CD14-positive monocyte (primary cell): ENCODE measurements around the gene HKDC1. TPM values are rescaled to one million over a fixed set of nuclear protein-coding genes. Genes with fewer than 3 reads are reported as not detected.

Source experiments
- DNase-seq, 3 donors: peaks; one replicate each; pipeline ENCODE4 v3.0.0-alpha.2; 2011 to 2022
- H2AFZ ChIP-seq: 2 replicates; pipeline ENCODE4 v1.6.0; 2012; ENCODE audit warnings: mild to moderate bottlenecking, low read depth, low read length, inconsistent platforms; ENCODE audit not compliant: insufficient read depth, poor library complexity, severe bottlenecking
- H3K27ac ChIP-seq, 2 donors: 1 replicate in 1 of 2; 2 replicates in 1 of 2; pipeline ENCODE4 v1.5.1; 2012 to 2013; ENCODE audit warnings: low read length in 2 of 2, control low read depth in 1 of 2, inconsistent platforms in 1 of 2, low read depth in 1 of 2, mild to moderate bottlenecking in 1 of 2
- H3K27me3 ChIP-seq, 2 donors: one replicate each; pipeline versions ENCODE4 v1.6.0 to v1.6.1; 2011 to 2013; ENCODE audit warnings: low read length in 2 of 2; ENCODE audit not compliant: control insufficient read depth in 2 of 2, insufficient read depth in 2 of 2
- H3K36me3 ChIP-seq, 2 donors: replicated peaks in 1 of 2; 1 replicate in 1 of 2; 2 replicates in 1 of 2; pipeline versions ENCODE4 v1.5.1 to v1.6.1; 2012 to 2013; ENCODE audit warnings: low read length in 2 of 2, control low read depth in 1 of 2, inconsistent platforms in 1 of 2, mild to moderate bottlenecking in 1 of 2; ENCODE audit not compliant: insufficient read depth in 2 of 2, control insufficient read depth in 1 of 2
- H3K4me1 ChIP-seq, 2 donors: 1 replicate in 1 of 2; 2 replicates in 1 of 2; pipeline versions ENCODE4 v1.5.1 to v1.6.1; 2012 to 2013; ENCODE audit warnings: low read length in 2 of 2, control low read depth in 1 of 2, inconsistent platforms in 1 of 2, mild to moderate bottlenecking in 1 of 2, moderate library complexity in 1 of 2; ENCODE audit not compliant: insufficient read depth in 2 of 2, control insufficient read depth in 1 of 2
- H3K4me2 ChIP-seq: replicated peaks from 2 replicates; pipeline ENCODE3; 2012; ENCODE audit warnings: low read length, moderate library complexity, mild to moderate bottlenecking; ENCODE audit not compliant: poor library complexity, severe bottlenecking; ENCODE audit errors: extremely low read depth
- H3K4me3 ChIP-seq, 3 experiments: fragments of 200-600 bp in 1 of 3; sonication (generic) in 1 of 3; replicated peaks in 1 of 3; 1 replicate in 2 of 3; 2 replicates in 1 of 3; pipeline ENCODE4 v1.5.1; 2011 to 2013; ENCODE audit warnings: low read length in 3 of 3, mild to moderate bottlenecking in 3 of 3, control low read depth in 2 of 3, low read depth in 2 of 3, inconsistent platforms in 1 of 3, moderate library complexity in 1 of 3
- H3K79me2 ChIP-seq: 2 replicates; pipeline ENCODE4 v1.6.0; 2012; ENCODE audit warnings: mild to moderate bottlenecking, control low read depth, inconsistent platforms, low read length, moderate library complexity; ENCODE audit not compliant: insufficient read depth
- H3K9ac ChIP-seq: 2 replicates; pipeline ENCODE4 v1.6.0; 2017; ENCODE audit warnings: low read length, mild to moderate bottlenecking; ENCODE audit not compliant: insufficient read depth, poor library complexity, severe bottlenecking
- H3K9me3 ChIP-seq, 2 donors: replicated peaks in 1 of 2; 1 replicate in 1 of 2; 2 replicates in 1 of 2; pipeline versions ENCODE4 v1.5.1 to v1.6.1; 2012 to 2013; ENCODE audit warnings: low read length in 2 of 2, control low read depth in 1 of 2; ENCODE audit not compliant: control insufficient read depth in 1 of 2, insufficient read depth in 1 of 2
- H4K20me1 ChIP-seq: 2 replicates; pipeline ENCODE4 v1.6.0; 2012; ENCODE audit warnings: mild to moderate bottlenecking, low read length, control low read depth, moderate library complexity; ENCODE audit not compliant: insufficient read depth
- H3K27ac Mint-ChIP-seq, 7 donors: one replicate each; pipeline ENCODE4 v1.8.0; 2020; ENCODE audit warnings: mild to moderate bottlenecking in 7 of 7, mixed read lengths in 7 of 7, moderate library complexity in 6 of 7, inconsistent platforms in 2 of 7
- H3K27me3 Mint-ChIP-seq, 3 donors: one replicate each; pipeline ENCODE4 v1.8.0; 2021 to 2022; ENCODE audit warnings: low read depth in 3 of 3, mild to moderate bottlenecking in 3 of 3, mixed read lengths in 3 of 3, moderate library complexity in 3 of 3, inconsistent platforms in 1 of 3
- H3K36me3 Mint-ChIP-seq, 2 donors: one replicate each; pipeline ENCODE4 v1.8.0; 2020; ENCODE audit warnings: mixed read lengths in 2 of 2, inconsistent platforms in 1 of 2, mild to moderate bottlenecking in 1 of 2
- H3K4me1 Mint-ChIP-seq: one replicate; pipeline ENCODE4 v1.8.0; 2020; ENCODE audit warnings: mild to moderate bottlenecking, mixed read lengths
- H3K4me3 Mint-ChIP-seq, 2 donors: one replicate each; pipeline ENCODE4 v1.8.0; 2020; ENCODE audit warnings: mild to moderate bottlenecking in 2 of 2, mixed read lengths in 2 of 2, moderate library complexity in 1 of 2
- H3K9me3 Mint-ChIP-seq, 7 donors: one replicate each; pipeline ENCODE4 v1.8.0; 2020 to 2022; ENCODE audit warnings: mixed read lengths in 7 of 7, mild to moderate bottlenecking in 6 of 7, moderate library complexity in 6 of 7, inconsistent platforms in 2 of 7
- CTCF ChIP-seq: fragments of 200-600 bp; IDR thresholded peaks from one replicate; pipeline ENCODE4 v1.8.0; 2022; ENCODE audit warnings: antibody characterized with exemption, mild to moderate bottlenecking
- WGBS: methylation state at CpG from one replicate; pipeline ENCODE4 v1.1.5; 2013; ENCODE audit warnings: missing lambda C conversion rate; ENCODE audit not compliant: insufficient coverage; 5-methylcytosine and 5-hydroxymethylcytosine counted together
- intact Hi-C, 2 donors: fragments of 100-400 bp; cut with micrococcal nuclease; formaldehyde crosslinking; loops; one replicate each; pipeline versions ENCODE4 v1.15.0 to v1.15.1; 2023
- polyA plus RNA-seq, 3 donors: library from polyadenylated mRNA; depleted of rRNA in 1 of 3; unstranded in 2 of 3; stranded (reverse) in 1 of 3; fragments of 300-500 nt in 2 of 3; fragments of >200 nt in 1 of 3; fragmentation: Illumina TruSeq in 2 of 3; gene quantifications; 1 replicate in 2 of 3; 2 replicates in 1 of 3; pipeline ENCODE4 v1.2.3, GENCODE V29; 2012 to 2021

The HKDC1 gene
- polyA plus RNA-seq, 3 donors, result not detected

GRCh38 chr10:69222157-69223027 lies 2.3 kb downstream of the HKDC1 start:
- 25% methylated on average over 5 of the region's 11 CpGs for WGBS
- peak; percentile 20 to 56 (median 46) for DNase-seq
- Histone ChIP-seq H3K79me2 (no peaks in the 10 kb centered on the region), H3K9ac (no peak overlapping the region), H4K20me1 (no peaks in the 10 kb centered on the region), H3K4me2 (no peak overlapping the region), H3K27ac (no peak overlapping the region), H3K4me3 (no peak overlapping the region), H3K4me1 (no peaks in the 10 kb centered on the region), H3K36me3 (no peaks in the 10 kb centered on the region), H3K9me3 (no peaks in the 10 kb centered on the region), H3K27me3 (no peaks in the 10 kb centered on the region), H2AFZ (no peak overlapping the region)
- Mint-ChIP-seq H3K27me3 (peaks cover 3 to 8% (median 5%) of the 10 kb centered on the region in 3 donors), H3K36me3 (no peaks in the 10 kb centered on the region), H3K9me3 (peaks cover 0 to 3% (median 0%) of the 10 kb centered on the region in 7 donors), H3K4me1 (peaks cover 8% of the 10 kb centered on the region), H3K4me3 (no peak overlapping the region), H3K27ac (peak overlapping the region in 1 of 7 donors; percentile 21)
- TF ChIP-seq CTCF, result peak; percentile 79
- intact Hi-C loops, result no loop called here

GRCh38 chr10:69223028-69223342 lies 2.9 kb downstream of the HKDC1 start:
- Histone ChIP-seq H3K4me3 (no peak overlapping the region), H3K4me2 (no peak overlapping the region), H3K36me3 (no peaks in the 10 kb centered on the region), H2AFZ (peak overlapping the region; percentile 6), H3K9me3 (no peaks in the 10 kb centered on the region), H3K4me1 (no peaks in the 10 kb centered on the region), H3K27ac (no peak overlapping the region), H4K20me1 (no peaks in the 10 kb centered on the region), H3K27me3 (no peaks in the 10 kb centered on the region), H3K9ac (no peak overlapping the region), H3K79me2 (no peaks in the 10 kb centered on the region)
- no peak for TF ChIP-seq CTCF
- H3K4me1 Mint-ChIP-seq, result peaks cover 8% of the 10 kb centered on the region
- H3K27ac Mint-ChIP-seq, result no peak overlapping the region
- H3K27me3 Mint-ChIP-seq, result peaks cover 3 to 6% (median 5%) of the 10 kb centered on the region in 3 donors
- intact Hi-C loops, result no loop called here
- WGBS, result no CpG with 5 or more reads among the region's 1 CpG
- H3K9me3 Mint-ChIP-seq, result peaks cover 0 to under 1% (median 0%) of the 10 kb centered on the region in 7 donors
- no peak for DNase-seq
- H3K36me3 Mint-ChIP-seq, result no peaks in the 10 kb centered on the region
- H3K4me3 Mint-ChIP-seq, result no peak overlapping the region
